Mesenchymal stem cell (in vitro differentiated cells and primary cell): ENCODE measurements around the gene GAB3.

ENCODE experiments used
- DNase-seq: peaks from one replicate; pipeline ENCODE4 v3.0.0-alpha.2; 2013
- H2AFZ ChIP-seq: one replicate; pipeline ENCODE4 v1.6.1; 2013; ENCODE audit warnings: low read depth, mild to moderate bottlenecking, control low read depth, inconsistent platforms, low read length, moderate library complexity
- H2AK5ac ChIP-seq: 2 replicates; pipeline ENCODE4 v1.6.1; 2013; ENCODE audit warnings: low read length, moderate library complexity, mild to moderate bottlenecking, inconsistent platforms; ENCODE audit not compliant: severe bottlenecking
- H2BK120ac ChIP-seq: one replicate; pipeline ENCODE4 v1.6.1; 2013; ENCODE audit warnings: low read depth, mild to moderate bottlenecking, inconsistent platforms, low read length, moderate library complexity
- H2BK12ac ChIP-seq, 2 experiments: one replicate each; pipeline ENCODE4 v1.6.1; 2013; ENCODE audit warnings: inconsistent platforms in 2 of 2, low read length in 2 of 2, mild to moderate bottlenecking in 2 of 2, moderate library complexity in 2 of 2, control low read depth in 1 of 2
- H2BK15ac ChIP-seq: one replicate; pipeline ENCODE4 v1.6.1; 2013; ENCODE audit warnings: mild to moderate bottlenecking, low read depth, inconsistent platforms; ENCODE audit not compliant: poor library complexity, severe bottlenecking
- H2BK5ac ChIP-seq: 2 replicates; pipeline ENCODE4 v1.6.1; 2013; ENCODE audit warnings: low read depth, mild to moderate bottlenecking, low read length, control low read depth, inconsistent platforms; ENCODE audit not compliant: poor library complexity, severe bottlenecking
- H3K14ac ChIP-seq, 2 experiments: one replicate each; pipeline ENCODE4 v1.6.1; 2013; ENCODE audit warnings: inconsistent platforms in 2 of 2, low read length in 2 of 2, control low read depth in 1 of 2, mild to moderate bottlenecking in 1 of 2, moderate library complexity in 1 of 2
- H3K18ac ChIP-seq, 2 experiments: one replicate each; pipeline ENCODE4 v1.6.1; 2013; ENCODE audit warnings: inconsistent platforms in 2 of 2, low read length in 2 of 2, control low read depth in 1 of 2, low read depth in 1 of 2, mild to moderate bottlenecking in 1 of 2
- H3K23ac ChIP-seq, 2 experiments: one replicate each; pipeline ENCODE4 v1.6.1; 2013; ENCODE audit warnings: inconsistent platforms in 2 of 2, low read length in 2 of 2, mild to moderate bottlenecking in 2 of 2, moderate library complexity in 2 of 2, control low read depth in 1 of 2
- H3K27ac ChIP-seq: 2 replicates; pipeline ENCODE4 v1.5.1; 2013; ENCODE audit warnings: mild to moderate bottlenecking, moderate library complexity, low read length, control low read depth, inconsistent platforms; ENCODE audit not compliant: poor library complexity, severe bottlenecking
- H3K27me3 ChIP-seq, 2 experiments: 2 replicates each; pipeline versions ENCODE4 v1.6.1 to v1.7.0; 2013; ENCODE audit warnings: low read length in 2 of 2, mild to moderate bottlenecking in 2 of 2, moderate library complexity in 2 of 2, control low read depth in 1 of 2, inconsistent platforms in 1 of 2; ENCODE audit not compliant: control insufficient read depth in 1 of 2, insufficient read depth in 1 of 2
- H3K36me3 ChIP-seq, 2 experiments: 2 replicates each; pipeline versions ENCODE4 v1.6.1 to v1.7.0; 2013; ENCODE audit warnings: low read length in 2 of 2, control low read depth in 1 of 2, inconsistent platforms in 1 of 2, low read depth in 1 of 2, mild to moderate bottlenecking in 1 of 2; ENCODE audit not compliant: insufficient read depth in 2 of 2, control insufficient read depth in 1 of 2
- H3K4ac ChIP-seq, 2 experiments: one replicate each; pipeline ENCODE4 v1.6.1; 2013; ENCODE audit warnings: inconsistent platforms in 2 of 2, low read length in 2 of 2, mild to moderate bottlenecking in 2 of 2, moderate library complexity in 2 of 2, control low read depth in 1 of 2, low read depth in 1 of 2
- H3K4me1 ChIP-seq: 2 replicates; pipeline ENCODE4 v1.6.1; 2013; ENCODE audit warnings: low read depth, low read length, control low read depth; ENCODE audit not compliant: control insufficient read depth, insufficient read depth
- H3K4me2 ChIP-seq: 2 replicates; pipeline ENCODE4 v1.6.1; 2013; ENCODE audit warnings: low read length, mild to moderate bottlenecking, inconsistent platforms; ENCODE audit not compliant: poor library complexity, severe bottlenecking
- H3K4me3 ChIP-seq, 2 experiments: 2 replicates each; pipeline versions ENCODE4 v1.5.1 to v1.7.0; 2013; ENCODE audit warnings: low read length in 2 of 2, mild to moderate bottlenecking in 2 of 2, control low read depth in 1 of 2, low read depth in 1 of 2; ENCODE audit not compliant: insufficient read depth in 1 of 2
- H3K79me1 ChIP-seq: replicated peaks from 2 replicates; pipeline ENCODE4 v1.6.1; 2013; ENCODE audit warnings: mild to moderate bottlenecking, control low read depth, low read length, inconsistent platforms; ENCODE audit not compliant: poor library complexity, severe bottlenecking
- H3K9ac ChIP-seq: 2 replicates; pipeline ENCODE4 v1.7.0; 2013; ENCODE audit warnings: mild to moderate bottlenecking, low read length, moderate library complexity
- H3K9me3 ChIP-seq: 2 replicates; pipeline ENCODE4 v1.7.0; 2013; ENCODE audit warnings: mild to moderate bottlenecking, low read length; ENCODE audit not compliant: control insufficient read depth
- H4K8ac ChIP-seq: one replicate; pipeline ENCODE4 v1.6.1; 2013; ENCODE audit warnings: inconsistent platforms, mild to moderate bottlenecking, low read length, moderate library complexity
- H4K91ac ChIP-seq: one replicate; pipeline ENCODE4 v1.6.1; 2013; ENCODE audit warnings: mild to moderate bottlenecking, low read length, inconsistent platforms
- WGBS: methylation state at CpG from one replicate; pipeline ENCODE4 v1.1.7; 2013; ENCODE audit warnings: mixed read lengths; 5-methylcytosine and 5-hydroxymethylcytosine counted together

GAB3 gene

GRCh38 chrX:154775419-154776349, 24.8 kb upstream of the GAB3 start:
- Histone ChIP-seq H2BK5ac (no peak overlapping the region), H3K23ac (no peak overlapping the region), H2BK15ac (no peak overlapping the region), H2BK12ac (no peak overlapping the region), H3K4me2 (no peak overlapping the region), H3K36me3 (peaks cover 43 to 59% of the 10 kb centered on the region in 2 experiments), H3K4me1 (no peaks in the 10 kb centered on the region), H3K9ac (no peak overlapping the region), H3K4ac (no peak overlapping the region), H2AFZ (no peak overlapping the region), H4K8ac (no peak overlapping the region), H3K27ac (no peak overlapping the region), H3K79me1 (peaks cover 1% of the 10 kb centered on the region), H4K91ac (no peak overlapping the region), H3K4me3 (no peak overlapping the region), H2BK120ac (no peak overlapping the region), H2AK5ac (no peak overlapping the region), H3K9me3 (no peaks in the 10 kb centered on the region), H3K27me3 (no peaks in the 10 kb centered on the region), H3K14ac (no peak overlapping the region), H3K18ac (no peak overlapping the region)
- WGBS, result 94% methylated on average over 15 of the region's 15 CpGs
- no peak for DNase-seq

GRCh38 chrX:154774622-154775021, 23.7 kb upstream of the GAB3 start:
- Histone ChIP-seq H3K27me3 (no peaks in the 10 kb centered on the region), H3K4me3 (no peak overlapping the region), H4K8ac (no peak overlapping the region), H3K36me3 (peaks cover 50 to 66% of the 10 kb centered on the region in 2 experiments), H3K18ac (no peak overlapping the region), H3K4ac (no peak overlapping the region), H3K14ac (no peak overlapping the region), H3K9ac (no peak overlapping the region), H3K79me1 (peaks cover 4% of the 10 kb centered on the region), H2BK5ac (no peak overlapping the region), H2BK15ac (no peak overlapping the region), H3K4me1 (no peaks in the 10 kb centered on the region), H2BK120ac (no peak overlapping the region), H2BK12ac (no peak overlapping the region), H3K23ac (no peak overlapping the region), H3K9me3 (no peaks in the 10 kb centered on the region), H3K4me2 (no peak overlapping the region), H4K91ac (no peak overlapping the region), H3K27ac (no peak overlapping the region), H2AK5ac (no peak overlapping the region), H2AFZ (no peak overlapping the region)
- no peak for DNase-seq
- WGBS, result 97% methylated on average over 3 of the region's 5 CpGs

- Histone ChIP-seq H3K4me3 (peak within 1 kb of the TSS; percentile 80 to 81), H3K23ac (no peak within 1 kb of the TSS), H2AFZ (peak within 1 kb of the TSS; percentile 86), H3K4me1 (no peaks in the 10 kb centered on the region), H4K91ac (no peak within 1 kb of the TSS), H3K14ac (peak within 1 kb of the TSS in 1 of 2 experiments; percentile 76), H2BK12ac (no peak within 1 kb of the TSS), H3K9ac (peak within 1 kb of the TSS; percentile 83), H3K79me1 (peaks cover 5% of the 10 kb centered on the region), H2BK120ac (no peak within 1 kb of the TSS), H4K8ac (peak within 1 kb of the TSS; percentile 72), H3K36me3 (peaks cover 3 to 29% of the 10 kb centered on the region in 2 experiments), H3K4ac (peak within 1 kb of the TSS in 1 of 2 experiments; percentile 51), H3K27me3 (peaks cover 0 to 2% of the 10 kb centered on the region in 2 experiments), H3K4me2 (peak within 1 kb of the TSS; percentile 83), H2BK5ac (no peak within 1 kb of the TSS), H3K27ac (peak within 1 kb of the TSS; percentile 85), H3K18ac (peak within 1 kb of the TSS; percentile 43 to 84), H2BK15ac (no peak within 1 kb of the TSS), H3K9me3 (no peaks in the 10 kb centered on the region), H2AK5ac (no peak within 1 kb of the TSS)
- peak; percentile 94 for DNase-seq
- WGBS, result 0% methylated on average over 35 of the region's 84 CpGs
These were observed 11.8 kb upstream of the GAB3 start, which contains the start of gene DKC1 for GRCh38 chrX:154762537-154763296. Gene DKC1, plus strand, starts transcription at chrX:154762864. Its CDS starts 102 bp downstream, at chrX:154762966.
